DMS79 (cell line): ENCODE measurements around the gene DTNB.
"Not testable (repeated sequence)": the region's sequence is repeated elsewhere in the genome, so short reads cannot be mapped to it uniquely, and the experiment has no call there.

Experiments used
- DNase-seq: peaks from one replicate; lab custom pipeline; 2025; lab: John Stamatoyannopoulos, UW

Gene DTNB

GRCh38 chr2:25589676-25590205, 83.6 kb downstream of the DTNB start:
- no peak for DNase-seq

GRCh38 chr2:25588576-25588975, 84.8 kb downstream of the DTNB start:
- no peak for DNase-seq

GRCh38 chr2:25587361-25587760, 86.0 kb downstream of the DTNB start:
- no peak for DNase-seq

GRCh38 chr2:25586726-25587144, 86.6 kb downstream of the DTNB start:
- DNase-seq = no peak

GRCh38 chr2:25585189-25585588, 88.2 kb downstream of the DTNB start:
- DNase-seq = no peak

GRCh38 chr2:25582077-25582830, 91.1 kb downstream of the DTNB start:
- DNase-seq = no peak

GRCh38 chr2:25576596-25576995, 96.8 kb downstream of the DTNB start:
- no peak for DNase-seq

- DNase-seq = no peak
Measured at GRCh38 chr2:25572638-25573037, 100.7 kb downstream of the DTNB start.

GRCh38 chr2:25570161-25570845, 103.1 kb downstream of the DTNB start:
- no peak for DNase-seq

- DNase-seq = no peak
Measured at GRCh38 chr2:25567406-25567805, 106.0 kb downstream of the DTNB start.

- DNase-seq = no peak
Measured at GRCh38 chr2:25566694-25567093, 106.7 kb downstream of the DTNB start.

GRCh38 chr2:25566094-25566493, 107.3 kb downstream of the DTNB start:
- no peak for DNase-seq

- no peak for DNase-seq
Measured at GRCh38 chr2:25561136-25561850, 112.1 kb downstream of the DTNB start.

GRCh38 chr2:25559148-25559547, 114.2 kb downstream of the DTNB start:
- DNase-seq = no peak

- DNase-seq = no peak
Measured at GRCh38 chr2:25558262-25558661, 115.1 kb downstream of the DTNB start.

GRCh38 chr2:25557179-25558036, 116.0 kb downstream of the DTNB start:
- no peak for DNase-seq

GRCh38 chr2:25552318-25552717, 121.1 kb downstream of the DTNB start:
- DNase-seq = no peak

GRCh38 chr2:25551316-25551715, 122.1 kb downstream of the DTNB start:
- DNase-seq = no peak

GRCh38 chr2:25549571-25549970, 123.8 kb downstream of the DTNB start:
- not testable (repeated sequence) for DNase-seq

GRCh38 chr2:25548601-25549000, 124.8 kb downstream of the DTNB start:
- peak; percentile 35 for DNase-seq

GRCh38 chr2:25546852-25547251, 126.5 kb downstream of the DTNB start:
- DNase-seq = no peak

- no peak for DNase-seq
Measured at GRCh38 chr2:25545899-25546298, 127.5 kb downstream of the DTNB start.
